ENCODE measurements around the gene GRM7. TPM values are rescaled to one million over a fixed set of nuclear protein-coding genes. Genes with fewer than 3 reads are reported as not detected.

The GRM7 gene
- polyA plus RNA-seq, 4 donors, result 0.01 to 0.30 TPM; not detected in 2

- WGBS, 3 donors, result 81 to 87% (median 84%) methylated on average over 3 of the region's 3 CpGs
- no peaks in the 10 kb centered on the region for H3K4me1 ChIP-seq (ENCODE audit: control insufficient read depth in 3 of 3, insufficient read depth in 2 of 3, low read depth in 1 of 3, low read length in 2 of 3)
- no peak overlapping the region for H3K27ac ChIP-seq (ENCODE audit: low read depth in 1 of 3, low read length in 2 of 3)
- no peaks in the 10 kb centered on the region for H3K36me3 ChIP-seq (ENCODE audit: control insufficient read depth in 3 of 3, insufficient read depth in 2 of 3, low read depth in 1 of 3, low read length in 3 of 3)
- no peaks in the 10 kb centered on the region for H3K27me3 ChIP-seq (ENCODE audit: control insufficient read depth in 3 of 3, insufficient read depth in 3 of 3, low read length in 3 of 3)
- DNase-seq, result no peak
- FAIRE-seq, result no peak
- no peaks in the 10 kb centered on the region for H3K9me3 ChIP-seq (ENCODE audit: control insufficient read depth in 2 of 2, insufficient read depth in 1 of 2, low read depth in 1 of 2, low read length in 1 of 2)
- H3K4me3 ChIP-seq (ENCODE audit: low read depth in 1 of 3, low read length in 3 of 3), result no peak overlapping the region
Measured at GRCh38 chr3:7678521-7678920, 817.6 kb downstream of the GRM7 start.

DNA sequence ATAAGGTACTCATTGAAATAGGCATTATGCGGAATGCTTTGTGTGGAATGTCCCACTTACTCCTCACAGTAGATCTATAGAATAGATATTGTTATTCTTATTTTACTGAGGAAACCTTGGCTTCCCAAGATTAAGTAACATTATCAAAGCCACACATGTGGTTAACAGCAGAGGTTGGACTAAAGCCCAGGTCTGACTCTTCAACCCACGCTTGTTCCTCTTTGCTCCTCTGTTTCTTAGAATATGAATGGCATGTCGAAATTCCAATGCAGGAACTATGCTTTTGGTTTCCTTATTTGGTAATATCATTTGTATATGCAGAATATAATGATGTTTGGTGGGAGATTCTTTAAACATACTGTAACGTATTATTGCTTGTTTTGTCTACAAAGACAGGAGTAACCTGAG is 821.9 kb downstream of the GRM7 start:
- DNase-seq (no peak), FAIRE-seq (no peak)
- peaks cover 0 to 2% (median 0%) of the 10 kb centered on the region in 3 donors for H3K4me1 ChIP-seq (ENCODE audit: control insufficient read depth in 3 of 3, insufficient read depth in 2 of 3, low read depth in 1 of 3, low read length in 2 of 3)
- H3K4me3 ChIP-seq (ENCODE audit: low read depth in 1 of 3, low read length in 3 of 3), result no peak overlapping the region
- H3K27ac ChIP-seq (ENCODE audit: low read depth in 1 of 3, low read length in 2 of 3), result no peak overlapping the region
- no peaks in the 10 kb centered on the region for H3K36me3 ChIP-seq (ENCODE audit: control insufficient read depth in 3 of 3, insufficient read depth in 2 of 3, low read depth in 1 of 3, low read length in 3 of 3)
- WGBS, 3 donors, result 43 to 51% (median 48%) methylated on average over 4 of the region's 4 CpGs
- H3K9me3 ChIP-seq (ENCODE audit: control insufficient read depth in 2 of 2, insufficient read depth in 1 of 2, low read depth in 1 of 2, low read length in 1 of 2), result no peaks in the 10 kb centered on the region
- no peaks in the 10 kb centered on the region for H3K27me3 ChIP-seq (ENCODE audit: control insufficient read depth in 3 of 3, insufficient read depth in 3 of 3, low read length in 3 of 3)

- 72 to 94% (median 77%) methylated on average over 1 of the region's 1 CpG for WGBS, 3 donors
- FAIRE-seq (no peak), DNase-seq (no peak)
- H3K4me3 ChIP-seq (ENCODE audit: low read depth in 1 of 3, low read length in 3 of 3), result no peak overlapping the region
- H3K36me3 ChIP-seq (ENCODE audit: control insufficient read depth in 3 of 3, insufficient read depth in 2 of 3, low read depth in 1 of 3, low read length in 3 of 3), result no peaks in the 10 kb centered on the region
- no peak overlapping the region for H3K27ac ChIP-seq (ENCODE audit: low read depth in 1 of 3, low read length in 2 of 3)
- H3K4me1 ChIP-seq (ENCODE audit: control insufficient read depth in 3 of 3, insufficient read depth in 2 of 3, low read depth in 1 of 3, low read length in 2 of 3), result peaks cover 0 to 2% (median 0%) of the 10 kb centered on the region in 3 donors
- no peaks in the 10 kb centered on the region for H3K27me3 ChIP-seq (ENCODE audit: control insufficient read depth in 3 of 3, insufficient read depth in 3 of 3, low read length in 3 of 3)
- H3K9me3 ChIP-seq (ENCODE audit: control insufficient read depth in 2 of 2, insufficient read depth in 1 of 2, low read depth in 1 of 2, low read length in 1 of 2), result no peaks in the 10 kb centered on the region
Measured at GRCh38 chr3:7683426-7683825, 822.5 kb downstream of the GRM7 start.

- FAIRE-seq, result no peak
- no peak for DNase-seq
- Histone ChIP-seq H3K4me1 (ENCODE audit: control insufficient read depth in 3 of 3, insufficient read depth in 2 of 3, low read depth in 1 of 3, low read length in 2 of 3) (peaks cover 0 to 2% (median 0%) of the 10 kb centered on the region in 3 donors), H3K27ac (ENCODE audit: low read depth in 1 of 3, low read length in 2 of 3) (no peak overlapping the region), H3K4me3 (ENCODE audit: low read depth in 1 of 3, low read length in 3 of 3) (no peak overlapping the region), H3K36me3 (ENCODE audit: control insufficient read depth in 3 of 3, insufficient read depth in 2 of 3, low read depth in 1 of 3, low read length in 3 of 3) (no peaks in the 10 kb centered on the region), H3K27me3 (ENCODE audit: control insufficient read depth in 3 of 3, insufficient read depth in 3 of 3, low read length in 3 of 3) (no peaks in the 10 kb centered on the region), H3K9me3 (ENCODE audit: control insufficient read depth in 2 of 2, insufficient read depth in 1 of 2, low read depth in 1 of 2, low read length in 1 of 2) (no peaks in the 10 kb centered on the region)
- 32 to 40% (median 39%) methylated on average over 1 of the region's 1 CpG for WGBS, 3 donors
Measured at GRCh38 chr3:7684182-7684715, 823.3 kb downstream of the GRM7 start.

- Histone ChIP-seq H3K27ac (ENCODE audit: low read depth in 1 of 3, low read length in 2 of 3) (no peak overlapping the region), H3K27me3 (ENCODE audit: control insufficient read depth in 3 of 3, insufficient read depth in 3 of 3, low read length in 3 of 3) (no peaks in the 10 kb centered on the region), H3K4me1 (ENCODE audit: control insufficient read depth in 3 of 3, insufficient read depth in 2 of 3, low read depth in 1 of 3, low read length in 2 of 3) (peaks cover 0 to 2% (median 0%) of the 10 kb centered on the region in 3 donors), H3K4me3 (ENCODE audit: low read depth in 1 of 3, low read length in 3 of 3) (no peak overlapping the region), H3K9me3 (ENCODE audit: control insufficient read depth in 2 of 2, insufficient read depth in 1 of 2, low read depth in 1 of 2, low read length in 1 of 2) (no peaks in the 10 kb centered on the region), H3K36me3 (ENCODE audit: control insufficient read depth in 3 of 3, insufficient read depth in 2 of 3, low read depth in 1 of 3, low read length in 3 of 3) (no peaks in the 10 kb centered on the region)
- WGBS, 3 donors, result 78 to 84% (median 79%) methylated on average over 6 of the region's 6 CpGs
- FAIRE-seq (no peak), DNase-seq (no peak)
Measured at GRCh38 chr3:7687428-7688147, 826.7 kb downstream of the GRM7 start.

DNA sequence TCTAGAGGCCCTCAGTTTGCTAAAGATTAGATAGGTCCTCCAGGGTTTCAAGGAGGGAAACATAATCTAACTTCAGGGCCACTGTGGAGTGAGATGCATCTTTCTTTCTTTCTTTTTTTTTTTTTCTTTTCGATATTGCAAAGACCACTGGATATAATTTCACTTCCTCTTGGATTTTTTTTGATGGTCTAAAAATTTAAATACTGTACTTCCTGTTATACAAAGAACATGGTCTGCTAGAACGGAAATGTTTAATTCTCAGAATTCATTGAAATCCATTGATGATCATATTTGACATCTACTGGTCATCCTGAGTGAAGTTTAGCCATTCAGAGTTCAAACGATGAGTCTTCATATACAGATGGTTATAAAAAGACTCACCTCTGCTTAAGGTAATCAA is 832.0 kb downstream of the GRM7 start:
- Histone ChIP-seq H3K27ac (ENCODE audit: low read depth in 1 of 3, low read length in 2 of 3) (no peak overlapping the region), H3K27me3 (ENCODE audit: control insufficient read depth in 3 of 3, insufficient read depth in 3 of 3, low read length in 3 of 3) (no peaks in the 10 kb centered on the region), H3K36me3 (ENCODE audit: control insufficient read depth in 3 of 3, insufficient read depth in 2 of 3, low read depth in 1 of 3, low read length in 3 of 3) (no peaks in the 10 kb centered on the region), H3K4me1 (ENCODE audit: control insufficient read depth in 3 of 3, insufficient read depth in 2 of 3, low read depth in 1 of 3, low read length in 2 of 3) (no peaks in the 10 kb centered on the region), H3K4me3 (ENCODE audit: low read depth in 1 of 3, low read length in 3 of 3) (no peak overlapping the region), H3K9me3 (ENCODE audit: control insufficient read depth in 2 of 2, insufficient read depth in 1 of 2, low read depth in 1 of 2, low read length in 1 of 2) (no peaks in the 10 kb centered on the region)
- FAIRE-seq (no peak), DNase-seq (no peak)
- 68 to 74% (median 69%) methylated on average over 3 of the region's 3 CpGs for WGBS, 3 donors

- Histone ChIP-seq H3K4me3 (ENCODE audit: low read depth in 1 of 3, low read length in 3 of 3) (no peak overlapping the region), H3K36me3 (ENCODE audit: control insufficient read depth in 3 of 3, insufficient read depth in 2 of 3, low read depth in 1 of 3, low read length in 3 of 3) (no peaks in the 10 kb centered on the region), H3K27me3 (ENCODE audit: control insufficient read depth in 3 of 3, insufficient read depth in 3 of 3, low read length in 3 of 3) (no peaks in the 10 kb centered on the region), H3K4me1 (ENCODE audit: control insufficient read depth in 3 of 3, insufficient read depth in 2 of 3, low read depth in 1 of 3, low read length in 2 of 3) (no peaks in the 10 kb centered on the region), H3K27ac (ENCODE audit: low read depth in 1 of 3, low read length in 2 of 3) (no peak overlapping the region), H3K9me3 (ENCODE audit: control insufficient read depth in 2 of 2, insufficient read depth in 1 of 2, low read depth in 1 of 2, low read length in 1 of 2) (no peaks in the 10 kb centered on the region)
- WGBS, 3 donors, result 90 to 97% (median 94%) methylated on average over 2 of the region's 2 CpGs
- no peak for FAIRE-seq
- DNase-seq, result no peak
Measured at GRCh38 chr3:7693976-7694375, 833.1 kb downstream of the GRM7 start.

DNA sequence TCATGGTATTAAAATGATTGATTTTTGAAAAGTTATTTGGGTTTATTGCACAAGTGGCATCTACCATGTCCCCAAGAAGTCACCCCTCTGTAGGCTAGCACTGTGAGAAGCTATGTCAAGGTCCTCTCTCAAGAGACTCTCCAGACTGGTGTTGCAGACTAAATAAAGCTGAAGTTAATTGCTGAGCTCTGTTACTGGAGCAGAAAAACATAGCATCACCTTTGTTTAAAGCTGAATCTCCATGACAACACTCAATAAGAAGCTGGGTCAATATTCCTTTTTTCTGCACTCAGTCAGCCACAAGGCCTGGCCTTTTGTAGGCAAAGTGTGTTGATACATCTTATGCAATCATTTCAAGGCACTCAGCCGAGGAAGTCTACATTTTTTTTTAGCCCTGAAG is 834.1 kb downstream of the GRM7 start:
- Histone ChIP-seq H3K9me3 (ENCODE audit: control insufficient read depth in 2 of 2, insufficient read depth in 1 of 2, low read depth in 1 of 2, low read length in 1 of 2) (no peaks in the 10 kb centered on the region), H3K27me3 (ENCODE audit: control insufficient read depth in 3 of 3, insufficient read depth in 3 of 3, low read length in 3 of 3) (no peaks in the 10 kb centered on the region), H3K36me3 (ENCODE audit: control insufficient read depth in 3 of 3, insufficient read depth in 2 of 3, low read depth in 1 of 3, low read length in 3 of 3) (no peaks in the 10 kb centered on the region), H3K27ac (ENCODE audit: low read depth in 1 of 3, low read length in 2 of 3) (no peak overlapping the region), H3K4me1 (ENCODE audit: control insufficient read depth in 3 of 3, insufficient read depth in 2 of 3, low read depth in 1 of 3, low read length in 2 of 3) (no peaks in the 10 kb centered on the region), H3K4me3 (ENCODE audit: low read depth in 1 of 3, low read length in 3 of 3) (no peak overlapping the region)
- FAIRE-seq, result no peak
- 66 to 75% (median 75%) methylated on average over 1 of the region's 1 CpG for WGBS, 3 donors
- DNase-seq, result no peak

DNA sequence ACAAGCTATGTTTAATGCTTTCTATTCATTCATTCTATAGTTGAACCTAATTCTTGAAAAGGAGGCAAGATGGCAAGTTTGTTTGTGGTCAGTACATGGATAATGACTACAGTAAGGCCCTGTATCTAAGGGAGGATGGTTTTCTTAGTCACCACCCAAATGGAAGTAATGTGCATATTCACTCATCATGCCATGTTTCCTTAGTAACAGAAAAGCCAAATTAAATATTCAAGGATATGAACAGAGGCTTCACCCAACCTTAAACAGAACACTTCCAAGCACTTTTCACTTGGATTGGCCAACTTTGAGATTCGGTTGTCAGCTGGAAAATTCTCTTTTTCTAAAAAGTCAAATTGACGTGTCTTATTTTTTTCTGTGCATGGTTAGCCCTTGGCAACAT is 835.4 kb downstream of the GRM7 start:
- DNase-seq (no peak), FAIRE-seq (no peak)
- H3K9me3 ChIP-seq (ENCODE audit: control insufficient read depth in 2 of 2, insufficient read depth in 1 of 2, low read depth in 1 of 2, low read length in 1 of 2), result no peaks in the 10 kb centered on the region
- no peaks in the 10 kb centered on the region for H3K4me1 ChIP-seq (ENCODE audit: control insufficient read depth in 3 of 3, insufficient read depth in 2 of 3, low read depth in 1 of 3, low read length in 2 of 3)
- H3K27me3 ChIP-seq (ENCODE audit: control insufficient read depth in 3 of 3, insufficient read depth in 3 of 3, low read length in 3 of 3), result no peaks in the 10 kb centered on the region
- 81 to 92% (median 84%) methylated on average over 2 of the region's 2 CpGs for WGBS, 3 donors
- H3K27ac ChIP-seq (ENCODE audit: low read depth in 1 of 3, low read length in 2 of 3), result no peak overlapping the region
- no peak overlapping the region for H3K4me3 ChIP-seq (ENCODE audit: low read depth in 1 of 3, low read length in 3 of 3)
- H3K36me3 ChIP-seq (ENCODE audit: control insufficient read depth in 3 of 3, insufficient read depth in 2 of 3, low read depth in 1 of 3, low read length in 3 of 3), result no peaks in the 10 kb centered on the region
